GM19438 (cell line): Measurements from ENCODE around the gene INTS3.
A peak's percentile ranks its signal among the peaks of the same experiment; 100 is the strongest.

Source experiments
- ATAC-seq: cut with Tn5 transposase; IDR thresholded peaks from one replicate; pipeline ENCODE4 v1.9.1; 2021; ENCODE audit warnings: low read depth; ENCODE audit not compliant: unreplicated experiment

The INTS3 gene

GRCh38 chr1:153793261-153793972 is 65.6 kb downstream of the INTS3 start:
- no peak for ATAC-seq

- no peak for ATAC-seq
These were observed 66.2 kb downstream of the INTS3 start for GRCh38 chr1:153793973-153794615.

GRCh38 chr1:153794624-153795329 is 66.9 kb downstream of the INTS3 start:
- ATAC-seq: no peak

- ATAC-seq: no peak
These were observed 67.5 kb downstream of the INTS3 start for GRCh38 chr1:153795330-153795837.

- ATAC-seq: no peak
These were observed 68.3 kb downstream of the INTS3 start for GRCh38 chr1:153795934-153796785.

GRCh38 chr1:153796786-153797659 is 69.2 kb downstream of the INTS3 start:
- ATAC-seq: no peak

- no peak for ATAC-seq
These were observed 70.6 kb downstream of the INTS3 start for GRCh38 chr1:153798468-153798780.

- ATAC-seq: no peak
These were observed 71.2 kb downstream of the INTS3 start for GRCh38 chr1:153799016-153799415.

GRCh38 chr1:153799566-153800465 is 72.0 kb downstream of the INTS3 start:
- no peak for ATAC-seq

- no peak for ATAC-seq
These were observed 72.7 kb downstream of the INTS3 start for GRCh38 chr1:153800516-153800915.

GRCh38 chr1:153801028-153801625 is 73.3 kb downstream of the INTS3 start:
- ATAC-seq: no peak

GRCh38 chr1:153801786-153802697 is 74.2 kb downstream of the INTS3 start:
- no peak for ATAC-seq

GRCh38 chr1:153803470-153804056 is 75.7 kb downstream of the INTS3 start:
- ATAC-seq: no peak

- ATAC-seq: no peak
These were observed 76.3 kb downstream of the INTS3 start for GRCh38 chr1:153804112-153804511.

GRCh38 chr1:153805042-153805745 is 77.3 kb downstream of the INTS3 start:
- ATAC-seq: peak; percentile 85
